ENCODE data around the gene SNX30.

SNX30 gene

GRCh38 chr9:112753725-112754124 is 3.2 kb downstream of the SNX30 start:
- DNase-seq = no peak

GRCh38 chr9:112754578-112754977 is 4.0 kb downstream of the SNX30 start:
- peak in 1 of 2 donors; percentile 61 for DNase-seq

- peak in 1 of 2 donors; percentile 8 for DNase-seq
These were observed 4.5 kb downstream of the SNX30 start for GRCh38 chr9:112755016-112755427.

- DNase-seq = no peak
These were observed 5.1 kb downstream of the SNX30 start for GRCh38 chr9:112755675-112756074.

GRCh38 chr9:112757282-112757883 is 6.8 kb downstream of the SNX30 start:
- DNase-seq = no peak

GRCh38 chr9:112757940-112758339 is 7.4 kb downstream of the SNX30 start:
- no peak for DNase-seq

- DNase-seq = no peak
These were observed 10.3 kb downstream of the SNX30 start for GRCh38 chr9:112760821-112761220.

- no peak for DNase-seq
These were observed 11.5 kb downstream of the SNX30 start for GRCh38 chr9:112761912-112762655.

- no peak for DNase-seq
These were observed 12.4 kb downstream of the SNX30 start for GRCh38 chr9:112762726-112763518.

GRCh38 chr9:112764344-112764743 is 13.8 kb downstream of the SNX30 start:
- no peak for DNase-seq

- no peak for DNase-seq
These were observed 14.3 kb downstream of the SNX30 start for GRCh38 chr9:112764837-112765236.

- no peak for DNase-seq
These were observed 14.7 kb downstream of the SNX30 start for GRCh38 chr9:112765281-112765680.

- DNase-seq = no peak
These were observed 21.0 kb downstream of the SNX30 start for GRCh38 chr9:112771359-112772214.

GRCh38 chr9:112772215-112772509 is 21.6 kb downstream of the SNX30 start:
- no peak for DNase-seq

- DNase-seq = no peak
These were observed 22.0 kb downstream of the SNX30 start for GRCh38 chr9:112772551-112772950.

GRCh38 chr9:112774006-112774996 is 23.7 kb downstream of the SNX30 start:
- no peak for DNase-seq

- no peak for DNase-seq
These were observed 27.4 kb downstream of the SNX30 start for GRCh38 chr9:112777914-112778313.

GRCh38 chr9:112780450-112781036 is 30.0 kb downstream of the SNX30 start:
- DNase-seq = no peak

- DNase-seq = no peak
These were observed 31.7 kb downstream of the SNX30 start for GRCh38 chr9:112782218-112782617.

- DNase-seq = no peak
These were observed 33.0 kb downstream of the SNX30 start for GRCh38 chr9:112783551-112783954.

Measured in CD4-positive, alpha-beta T cell treated with Interleukin-1 beta for 1 hour (primary cell).